SK-N-SH treated with all-trans-retinoic acid at 6 μM for 48 hours (cell line): Measurements from ENCODE around the gene HERC4.
"Not testable (repeated sequence)": the region's sequence is repeated elsewhere in the genome, so short reads cannot be mapped to it uniquely, and the experiment has no call there.

Experiments
- ATAC-seq: fragments of 200-7000 bp; cut with Tn5 transposase; 3 replicates; pipeline ENCODE4 v1.9.1; 2020; ENCODE audit warnings: mild to moderate bottlenecking, moderate library complexity
- ARNTL ChIP-seq: fragments of 450-650 bp; formaldehyde crosslinking; IDR thresholded peaks from 2 replicates; pipeline ENCODE4 v1.5.0; 2020; ENCODE audit warnings: low read depth, mild to moderate bottlenecking, moderate library complexity, borderline replicate concordance
- BACH2 ChIP-seq: fragments of 250-450 bp; sonication (Bioruptor Pico); IDR thresholded peaks from 2 replicates; pipeline ENCODE4 v1.9.0; 2021; ENCODE audit warnings: mild to moderate bottlenecking, borderline replicate concordance
- CSDC2 ChIP-seq: fragments of 250-450 bp; sonication (Bioruptor Pico); IDR thresholded peaks from 2 replicates; pipeline ENCODE4 v1.5.0; 2020; ENCODE audit warnings: mild to moderate bottlenecking, moderate library complexity
- CSRNP3 ChIP-seq: fragments of 250-450 bp; sonication (Bioruptor Pico); IDR thresholded peaks from 2 replicates; pipeline ENCODE4 v1.5.1; 2021; ENCODE audit warnings: mild to moderate bottlenecking, moderate library complexity
- ESRRG ChIP-seq: fragments of 250-450 bp; sonication (Bioruptor Pico); IDR thresholded peaks from 2 replicates; pipeline ENCODE4 v1.6.1; 2021; ENCODE audit warnings: mild to moderate bottlenecking
- GLIS3 ChIP-seq: fragments of 250-450 bp; sonication (Bioruptor Pico); IDR thresholded peaks from 2 replicates; pipeline ENCODE4 v1.5.0; 2020; ENCODE audit warnings: mild to moderate bottlenecking, moderate library complexity
- OSR1 ChIP-seq: fragments of 250-450 bp; sonication (Bioruptor Pico); IDR thresholded peaks from 2 replicates; pipeline ENCODE4 v1.8.0; 2022; ENCODE audit warnings: moderate library complexity, mild to moderate bottlenecking, inconsistent platforms
- POU6F1 ChIP-seq: fragments of 250-450 bp; sonication (Bioruptor Pico); IDR thresholded peaks from 2 replicates; pipeline ENCODE4 v1.8.0; 2021; ENCODE audit warnings: low read depth, mild to moderate bottlenecking, moderate library complexity, borderline replicate concordance
- PPARA ChIP-seq: fragments of 250-450 bp; sonication (Bioruptor Pico); IDR thresholded peaks from 2 replicates; pipeline ENCODE4 v1.5.0; 2020; ENCODE audit warnings: mild to moderate bottlenecking, borderline replicate concordance
- RARB ChIP-seq: fragments of 250-450 bp; sonication (Bioruptor Pico); IDR thresholded peaks from 2 replicates; pipeline ENCODE4 v1.8.0; 2021; ENCODE audit warnings: mild to moderate bottlenecking, moderate library complexity
- SNAI2 ChIP-seq: fragments of 250-450 bp; sonication (Bioruptor Pico); IDR thresholded peaks from 2 replicates; pipeline ENCODE4 v1.5.0; 2020; ENCODE audit warnings: mild to moderate bottlenecking, moderate library complexity
- TCF4 ChIP-seq: fragments of 250-450 bp; sonication (Bioruptor Pico); IDR thresholded peaks from 2 replicates; pipeline ENCODE4 v1.8.0; 2021; ENCODE audit warnings: mild to moderate bottlenecking, moderate library complexity, borderline replicate concordance
- TOX ChIP-seq: fragments of 250-450 bp; sonication (Bioruptor Pico); IDR thresholded peaks from 2 replicates; pipeline ENCODE4 v1.8.0; 2021; ENCODE audit warnings: mild to moderate bottlenecking, moderate library complexity, borderline replicate concordance
- TSHZ2 ChIP-seq: fragments of 250-450 bp; sonication (Bioruptor Pico); IDR thresholded peaks from 2 replicates; pipeline ENCODE4 v1.5.0; 2020; ENCODE audit warnings: mild to moderate bottlenecking, moderate library complexity
- ZC3H10 ChIP-seq: fragments of 250-450 bp; sonication (Bioruptor Pico); IDR thresholded peaks from 2 replicates; pipeline ENCODE4 v1.5.1; 2021; ENCODE audit warnings: mild to moderate bottlenecking, moderate library complexity
- ZFP30 ChIP-seq: fragments of 450-650 bp; formaldehyde crosslinking; IDR thresholded peaks from 2 replicates; pipeline ENCODE4 v1.5.0; 2022; ENCODE audit warnings: mild to moderate bottlenecking, moderate library complexity
- ZNF565 ChIP-seq: fragments of 450-650 bp; formaldehyde crosslinking; conservative IDR thresholded peaks from 2 replicates; pipeline ENCODE4 v1.5.0; 2020; ENCODE audit warnings: low read depth, mild to moderate bottlenecking, moderate library complexity
- ZNF70 ChIP-seq: fragments of 450-650 bp; formaldehyde crosslinking; IDR thresholded peaks from 2 replicates; pipeline ENCODE4 v1.5.0; 2020; ENCODE audit warnings: mild to moderate bottlenecking, moderate library complexity
- ZNF8 ChIP-seq: fragments of 450-650 bp; formaldehyde crosslinking; IDR thresholded peaks from 2 replicates; pipeline ENCODE4 v1.5.0; 2020; ENCODE audit warnings: mild to moderate bottlenecking, moderate library complexity
- TF ChIP-seq, protein P1 (sequence below): fragments of 250-450 bp; sonication (Bioruptor Pico); IDR thresholded peaks from 2 replicates; pipeline ENCODE4 v1.5.1; 2020; ENCODE audit warnings: low read depth, mild to moderate bottlenecking, moderate library complexity

The HERC4 gene

DNA sequence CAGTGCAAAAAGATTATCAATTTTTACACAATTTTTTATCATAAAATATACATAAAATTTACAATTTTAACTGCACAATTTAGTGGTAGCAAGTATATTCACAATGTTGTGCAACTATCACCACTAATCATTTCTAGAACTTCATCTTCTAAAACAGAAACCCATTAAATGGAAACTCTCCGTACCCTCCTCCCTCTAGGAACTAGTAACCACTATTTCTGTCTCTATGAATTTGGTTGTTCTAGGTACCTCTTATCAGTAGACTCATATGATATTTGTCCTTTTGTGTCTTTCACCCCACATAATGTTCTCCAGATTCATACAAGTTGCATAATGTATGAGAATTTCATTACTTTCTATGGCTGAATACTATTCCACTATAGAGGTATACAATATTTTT is 73.5 kb downstream of the HERC4 start:
- no peak for ATAC-seq
- TF ChIP-seq ZNF565 (CRISPR knock-in tag): no peak
- no peak for TF ChIP-seq BACH2 (CRISPR knock-in tag)
- TF ChIP-seq TCF4 (CRISPR knock-in tag): no peak
- no peak for TF ChIP-seq CSDC2
- TF ChIP-seq PPARA (CRISPR knock-in tag): no peak
- TF ChIP-seq RARB (CRISPR knock-in tag): no peak
- TF ChIP-seq ZC3H10: no peak

DNA sequence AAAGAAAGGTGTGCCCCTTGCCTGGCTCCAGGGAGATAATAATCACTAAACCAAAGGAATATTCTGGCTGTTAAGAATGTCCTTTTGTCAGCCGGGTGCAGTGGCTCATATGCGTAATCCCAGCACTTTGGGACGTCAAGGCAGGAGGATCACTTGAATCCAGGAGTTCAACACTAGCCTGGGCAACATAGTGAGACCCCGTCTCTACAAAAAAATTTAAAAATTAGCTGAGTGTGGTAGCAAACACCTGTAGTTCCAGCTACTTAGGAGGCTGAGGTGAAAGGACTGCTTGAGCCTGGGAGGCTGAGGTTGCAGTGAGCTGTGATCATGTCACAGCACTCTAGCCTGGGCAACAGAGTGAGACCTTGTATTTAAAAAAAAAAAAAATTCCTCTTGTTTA is 74.1 kb downstream of the HERC4 start:
- no peak for TF ChIP-seq OSR1
- no peak for TF ChIP-seq ZFP30 (CRISPR knock-in tag)
- TF ChIP-seq GLIS3: no peak
- TF ChIP-seq TCF4 (CRISPR knock-in tag): no peak
- TF ChIP-seq, all 23 proteins: peak for 0
- ATAC-seq: no peak

DNA sequence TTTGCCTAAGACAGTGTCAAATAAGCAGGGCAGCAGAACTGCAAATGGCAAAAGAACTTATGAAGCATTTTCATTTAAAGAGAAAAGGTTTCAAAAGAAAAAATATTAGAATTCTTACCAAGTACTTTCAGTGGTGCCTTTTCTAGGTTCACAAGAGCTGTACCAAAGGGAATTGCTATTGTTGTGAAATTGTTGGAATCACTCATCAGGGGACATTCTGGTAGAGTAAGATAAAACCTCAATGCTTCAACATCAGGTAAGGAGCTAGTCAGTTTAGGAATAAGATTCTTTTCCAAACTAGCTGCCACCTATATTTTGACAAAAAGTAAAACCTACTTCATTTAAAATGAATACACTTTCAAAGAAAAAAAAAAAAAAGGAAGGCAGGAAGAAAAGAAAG is 85.0 kb downstream of the HERC4 start:
- no peak for ATAC-seq
- no peak for TF ChIP-seq TOX (CRISPR knock-in tag)
- no peak for TF ChIP-seq SNAI2
- TF ChIP-seq ZNF565 (CRISPR knock-in tag): no peak
- TF ChIP-seq GLIS3: no peak
- TF ChIP-seq TSHZ2 (CRISPR knock-in tag): no peak
- no peak for TF ChIP-seq CSDC2
- TF ChIP-seq OSR1: no peak
- TF ChIP-seq ARNTL (CRISPR knock-in tag): no peak
- no peak for TF ChIP-seq ZC3H10
- TF ChIP-seq RARB (CRISPR knock-in tag): no peak
- no peak for TF ChIP-seq ZNF8 (CRISPR knock-in tag)
- no peak for TF ChIP-seq CSRNP3
- TF ChIP-seq ZNF70 (CRISPR knock-in tag): no peak
- TF ChIP-seq, protein P1, sequence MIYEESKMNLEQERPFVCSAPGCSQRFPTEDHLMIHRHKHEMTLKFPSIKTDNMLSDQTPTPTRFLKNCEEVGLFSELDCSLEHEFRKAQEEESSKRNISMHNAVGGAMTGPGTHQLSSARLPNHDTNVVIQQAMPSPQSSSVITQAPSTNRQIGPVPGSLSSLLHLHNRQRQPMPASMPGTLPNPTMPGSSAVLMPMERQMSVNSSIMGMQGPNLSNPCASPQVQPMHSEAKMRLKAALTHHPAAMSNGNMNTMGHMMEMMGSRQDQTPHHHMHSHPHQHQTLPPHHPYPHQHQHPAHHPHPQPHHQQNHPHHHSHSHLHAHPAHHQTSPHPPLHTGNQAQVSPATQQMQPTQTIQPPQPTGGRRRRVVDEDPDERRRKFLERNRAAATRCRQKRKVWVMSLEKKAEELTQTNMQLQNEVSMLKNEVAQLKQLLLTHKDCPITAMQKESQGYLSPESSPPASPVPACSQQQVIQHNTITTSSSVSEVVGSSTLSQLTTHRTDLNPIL (CRISPR knock-in tag): no peak
- TF ChIP-seq PPARA (CRISPR knock-in tag): no peak
- TF ChIP-seq ESRRG (CRISPR knock-in tag): no peak
- no peak for TF ChIP-seq ZFP30 (CRISPR knock-in tag)

- TF ChIP-seq TCF4 (CRISPR knock-in tag) (no peak), GLIS3 (no peak), ZNF70 (CRISPR knock-in tag) (no peak), OSR1 (no peak), ZNF565 (CRISPR knock-in tag) (no peak), PPARA (CRISPR knock-in tag) (no peak), ZC3H10 (no peak), RARB (CRISPR knock-in tag) (no peak), POU6F1 (CRISPR knock-in tag) (no peak), TSHZ2 (CRISPR knock-in tag) (no peak)
Observed at GRCh38 chr10:67988606-67989005, 86.5 kb downstream of the HERC4 start.

GRCh38 chr10:67982603-67983002 is 92.5 kb downstream of the HERC4 start:
- ATAC-seq: not testable (repeated sequence)

More at GRCh38 chr10:67988606-67989005, 86.5 kb downstream of the HERC4 start:
- no peak for ATAC-seq
